HCT116 (cell line): ENCODE results near the gene NDOR1. TPM values are rescaled to one million over a fixed set of nuclear protein-coding genes. Genes with fewer than 3 reads are reported as not detected.

Source experiments
- ATAC-seq: fragments of 200-7000 bp; cut with Tn5 transposase; 2 replicates; pipeline ENCODE4 v1.9.1; 2020; ENCODE audit warnings: mild to moderate bottlenecking, moderate library complexity
- BruUV-seq: library from RNA; stranded (reverse); fragments of 400-500 nt; replicated peaks from 2 replicates; lab custom pipeline; 2021; lab: Mats Ljungman, UMichigan
- CTCF ChIA-PET: fragments of 300-600 bp; sonication (Branson Sonifier 250); formaldehyde crosslinking; loops from one replicate; lab custom pipeline; 2021; ENCODE audit warnings: antibody characterized with exemption; lab: Charles Lee
- POLR2A ChIA-PET: fragments of 300-600, 350-600 bp; sonication (Branson Sonifier 250); formaldehyde crosslinking; loops from one replicate; lab custom pipeline; 2021; ENCODE audit warnings: antibody characterized with exemption; lab: Charles Lee
- RAD21 ChIA-PET, 2 experiments: fragments of 300-600 bp; sonication (Branson Sonifier 250); formaldehyde crosslinking; loops; one replicate each; lab custom pipeline; 2023; ENCODE audit warnings: low total read pairs in 2 of 2; ENCODE audit not compliant: uncharacterized antibody in 2 of 2, unreplicated experiment in 2 of 2, low non-redundant PET in 1 of 2; lab: Charles Lee
- DNase-seq: peaks from one replicate; pipeline ENCODE4 v3.0.0-alpha.2; 2010; ENCODE audit warnings: low read depth, low spot score
- H2AFZ ChIP-seq: fragments of 200-600 bp; shearing (Covaris generic), sonication (generic); 2 replicates; pipeline ENCODE4 v1.6.1; 2017; ENCODE audit warnings: low read depth, mixed run types, mixed read lengths, antibody characterized with exemption, low read length; ENCODE audit not compliant: poor library complexity, severe bottlenecking
- H3K27ac ChIP-seq: 2 replicates; pipeline ENCODE4 v1.5.1; 2012; ENCODE audit warnings: low read depth, low read length
- H3K27me3 ChIP-seq: fragments of 200-600 bp; sonication (generic); 2 replicates; pipeline ENCODE4 v1.6.1; 2016; ENCODE audit warnings: mixed run types, low read length, mixed read lengths; ENCODE audit not compliant: insufficient read depth
- H3K36me3 ChIP-seq, 2 experiments: fragments of 200-500 bp in 1 of 2; fragments of 200-600 bp in 1 of 2; sonication (Bioruptor generic) in 1 of 2; sonication (generic) in 1 of 2; 2 replicates each; pipeline versions ENCODE4 v1.5.1 to v1.6.1; 2014 to 2016; ENCODE audit warnings: low read length in 2 of 2, inconsistent platforms in 1 of 2, mixed read lengths in 1 of 2, mixed run types in 1 of 2; ENCODE audit not compliant: insufficient read depth in 2 of 2, control insufficient read depth in 1 of 2
- H3K4me1 ChIP-seq, 2 experiments: fragments of 200-600 bp in 1 of 2; sonication (generic) in 1 of 2; 2 replicates each; pipeline versions ENCODE4 v1.5.1 to v1.6.1; 2012 to 2017; ENCODE audit warnings: low read length in 2 of 2, inconsistent platforms in 1 of 2, mild to moderate bottlenecking in 1 of 2, mixed read lengths in 1 of 2, mixed run types in 1 of 2, moderate library complexity in 1 of 2; ENCODE audit not compliant: insufficient read depth in 2 of 2, control insufficient read depth in 1 of 2
- H3K4me2 ChIP-seq: fragments of 200-600 bp; sonication (generic); 2 replicates; pipeline ENCODE4 v1.6.1; 2017; ENCODE audit warnings: mixed run types, low read length, mixed read lengths
- H3K4me3 ChIP-seq, 2 experiments: fragments of 200-600 bp in 1 of 2; sonication (generic) in 1 of 2; replicated peaks in 1 of 2; 2 replicates each; pipeline ENCODE4 v1.5.1; 2011 to 2016; ENCODE audit warnings: low read length in 2 of 2, control low read depth in 1 of 2, low read depth in 1 of 2, mild to moderate bottlenecking in 1 of 2, mixed read lengths in 1 of 2, mixed run types in 1 of 2
- H3K79me2 ChIP-seq: fragments of 200-600 bp; sonication (generic); 2 replicates; pipeline ENCODE4 v1.6.1; 2017; ENCODE audit warnings: mild to moderate bottlenecking, mixed run types, low read length, moderate library complexity, mixed read lengths; ENCODE audit not compliant: insufficient read depth
- H3K9ac ChIP-seq: fragments of 200-600 bp; sonication (generic); 2 replicates; pipeline ENCODE4 v1.6.1; 2016; ENCODE audit warnings: low read length, mixed read lengths
- H3K9me2 ChIP-seq: fragments of 200-600 bp; sonication (generic), shearing (Covaris generic); 2 replicates; pipeline ENCODE4 v1.6.1; 2017; ENCODE audit warnings: mixed run types, mild to moderate bottlenecking, moderate library complexity; ENCODE audit not compliant: insufficient read depth
- H3K9me3 ChIP-seq, 2 experiments: fragments of 200-500 bp in 1 of 2; fragments of 200-600 bp in 1 of 2; sonication (Bioruptor generic) in 1 of 2; sonication (generic) in 1 of 2; 2 replicates each; pipeline ENCODE4 v1.6.1; 2014 to 2017; ENCODE audit warnings: low read length in 2 of 2, mixed read lengths in 2 of 2, inconsistent platforms in 1 of 2, low read depth in 1 of 2, mild to moderate bottlenecking in 1 of 2, mixed run types in 1 of 2, moderate library complexity in 1 of 2; ENCODE audit not compliant: control insufficient read depth in 1 of 2, insufficient read depth in 1 of 2
- H4K20me1 ChIP-seq: fragments of 200-600 bp; sonication (generic), shearing (Covaris generic); 2 replicates; pipeline ENCODE4 v1.6.1; 2017; ENCODE audit warnings: mixed run types, mild to moderate bottlenecking, moderate library complexity; ENCODE audit not compliant: insufficient read depth
- CBX3 ChIP-seq: IDR thresholded peaks from 2 replicates; pipeline ENCODE4 v1.6.1; 2012; ENCODE audit warnings: low read depth
- EGR1 ChIP-seq: IDR thresholded peaks from 2 replicates; pipeline ENCODE4 v1.6.1; 2012; ENCODE audit warnings: low read depth
- EZH2 ChIP-seq: fragments of 200-600 bp; sonication (generic); IDR thresholded peaks from 2 replicates; pipeline ENCODE4 v1.6.1; 2017; ENCODE audit warnings: antibody characterized with exemption, mixed run types
- POLR2A ChIP-seq: IDR thresholded peaks from 2 replicates; pipeline ENCODE4 v1.7.0; 2011; ENCODE audit warnings: borderline replicate concordance; ENCODE audit not compliant: insufficient read depth, insufficient read length; ENCODE audit errors: extremely low read depth
- RAD21 ChIP-seq: IDR thresholded peaks from 2 replicates; pipeline ENCODE4 v1.6.1; 2012; ENCODE audit warnings: low read depth, mild to moderate bottlenecking
- SIN3A ChIP-seq: IDR thresholded peaks from 2 replicates; pipeline ENCODE4 v1.6.1; 2012; ENCODE audit warnings: low read depth
- TCF7L2 ChIP-seq: IDR thresholded peaks from 2 replicates; pipeline ENCODE4 v1.7.0; 2011; ENCODE audit warnings: borderline replicate concordance, inconsistent platforms; ENCODE audit not compliant: insufficient read depth, insufficient read length; ENCODE audit errors: extremely low read depth
- YY1 ChIP-seq: IDR thresholded peaks from 2 replicates; pipeline ENCODE4 v1.6.1; 2011; ENCODE audit warnings: low read length, low read depth, moderate library complexity, mild to moderate bottlenecking; ENCODE audit not compliant: insufficient replicate concordance; ENCODE audit errors: extremely low read depth
- ZFX ChIP-seq: fragments of 450-650 bp; IDR thresholded peaks from 2 replicates; pipeline ENCODE4 v1.6.1; 2017
- ZNF274 ChIP-seq: fragments of 200-500 bp; sonication (Bioruptor generic); IDR thresholded peaks from 2 replicates; pipeline ENCODE4 v1.6.1; 2014; ENCODE audit warnings: mild to moderate bottlenecking, low read depth, low read length, inconsistent platforms
- intact Hi-C: fragments of 100-400 bp; cut with micrococcal nuclease; formaldehyde crosslinking; loops from 2 replicates; pipeline ENCODE4 v1.10.0; 2022
- total RNA-seq: library from RNA; stranded (reverse); gene quantifications from one replicate; pipeline ENCODE4 v1.2.1, GENCODE V29; 2021; ENCODE audit not compliant: unreplicated experiment
- TF ChIP-seq, protein P1 (sequence below), 3 experiments: fragments of 200-600 bp in 1 of 3; sonication (generic) in 1 of 3; IDR thresholded peaks in 2 of 3; conservative IDR thresholded peaks in 1 of 3; 2 replicates each; pipeline ENCODE4 v1.5.1; 2012 to 2017; ENCODE audit warnings: low read depth in 2 of 3, low read length in 2 of 3, antibody characterized with exemption in 1 of 3, borderline replicate concordance in 1 of 3, control low read depth in 1 of 3, mild to moderate bottlenecking in 1 of 3, mixed read lengths in 1 of 3, mixed run types in 1 of 3, moderate library complexity in 1 of 3; ENCODE audit not compliant: insufficient read depth in 1 of 3
- TF ChIP-seq, protein P2 (sequence below): IDR thresholded peaks from 2 replicates; pipeline ENCODE4 v1.6.1; 2012

Gene NDOR1
- total RNA-seq, 1 experiment from 2014 or later = 28.4 TPM

DNA sequence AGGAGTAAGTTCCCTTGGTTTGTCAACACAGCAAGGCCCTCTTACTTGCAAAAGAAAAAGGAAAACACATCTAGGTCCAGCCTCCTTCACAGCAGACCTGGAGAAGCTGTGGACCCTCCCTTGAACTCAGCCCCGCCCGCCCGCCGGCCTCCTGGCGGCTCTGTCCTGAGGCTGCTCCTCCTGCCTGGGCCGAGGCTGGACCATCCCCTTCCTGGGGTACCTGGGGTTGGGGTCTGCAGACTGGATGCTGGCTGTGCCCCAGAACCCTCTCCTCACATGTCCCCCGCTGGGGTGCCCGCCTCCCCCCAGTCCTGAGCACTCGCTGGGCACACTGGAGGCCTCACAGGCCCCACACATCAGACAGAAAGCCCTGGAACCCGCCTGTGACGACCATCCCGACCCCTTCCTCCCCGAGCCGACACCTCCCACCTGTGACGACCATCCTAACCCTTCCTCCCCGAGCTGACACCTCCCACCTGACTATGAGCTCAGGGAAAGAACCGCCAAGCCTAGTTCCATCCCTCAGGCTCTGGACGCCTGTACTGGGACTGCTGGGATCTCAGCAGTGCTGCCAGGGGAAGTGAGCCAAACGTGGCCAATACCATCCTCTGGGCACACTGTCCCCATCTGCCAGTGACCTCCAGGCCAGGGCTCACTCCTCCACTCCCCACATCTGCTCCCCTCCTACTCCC lies 26.4 kb upstream of the NDOR1 start:
- POLR2A ChIA-PET = no interaction called here
- H4K20me1 ChIP-seq = no peaks in the 10 kb centered on the region
- RAD21 ChIA-PET = no interaction called here

More for the DNA sequence above, 26.4 kb upstream of the NDOR1 start:
- no peak overlapping the region for H2AFZ ChIP-seq
- no peaks in the 10 kb centered on the region for H3K9me3 ChIP-seq
- no TSS peak for BruUV-seq
- H3K4me3 ChIP-seq = no peak overlapping the region
- intact Hi-C loops = no loop called here
- no peaks in the 10 kb centered on the region; the same call in 1 of the 2 replicates for H3K79me2 ChIP-seq
- TF ChIP-seq ZNF274 (no peak), ZFX (no peak), EZH2 (no peak), POLR2A (no peak), EGR1 (no peak), CBX3 (no peak), TCF7L2 (no peak), RAD21 (no peak), YY1 (no peak), SIN3A (no peak)
- TF ChIP-seq, protein P1, sequence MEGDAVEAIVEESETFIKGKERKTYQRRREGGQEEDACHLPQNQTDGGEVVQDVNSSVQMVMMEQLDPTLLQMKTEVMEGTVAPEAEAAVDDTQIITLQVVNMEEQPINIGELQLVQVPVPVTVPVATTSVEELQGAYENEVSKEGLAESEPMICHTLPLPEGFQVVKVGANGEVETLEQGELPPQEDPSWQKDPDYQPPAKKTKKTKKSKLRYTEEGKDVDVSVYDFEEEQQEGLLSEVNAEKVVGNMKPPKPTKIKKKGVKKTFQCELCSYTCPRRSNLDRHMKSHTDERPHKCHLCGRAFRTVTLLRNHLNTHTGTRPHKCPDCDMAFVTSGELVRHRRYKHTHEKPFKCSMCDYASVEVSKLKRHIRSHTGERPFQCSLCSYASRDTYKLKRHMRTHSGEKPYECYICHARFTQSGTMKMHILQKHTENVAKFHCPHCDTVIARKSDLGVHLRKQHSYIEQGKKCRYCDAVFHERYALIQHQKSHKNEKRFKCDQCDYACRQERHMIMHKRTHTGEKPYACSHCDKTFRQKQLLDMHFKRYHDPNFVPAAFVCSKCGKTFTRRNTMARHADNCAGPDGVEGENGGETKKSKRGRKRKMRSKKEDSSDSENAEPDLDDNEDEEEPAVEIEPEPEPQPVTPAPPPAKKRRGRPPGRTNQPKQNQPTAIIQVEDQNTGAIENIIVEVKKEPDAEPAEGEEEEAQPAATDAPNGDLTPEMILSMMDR (IDR thresholded peaks at IDR 0.05 in 2 of 3, conservative IDR thresholded peaks at IDR 0.05 in 1 of 3; ENCODE audit: borderline replicate concordance in 1 of 3, insufficient read depth in 1 of 3, low read depth in 2 of 3, low read length in 2 of 3) = no peak
- TF ChIP-seq, protein P2, sequence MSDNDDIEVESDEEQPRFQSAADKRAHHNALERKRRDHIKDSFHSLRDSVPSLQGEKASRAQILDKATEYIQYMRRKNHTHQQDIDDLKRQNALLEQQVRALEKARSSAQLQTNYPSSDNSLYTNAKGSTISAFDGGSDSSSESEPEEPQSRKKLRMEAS = no peak
- CTCF ChIA-PET = interaction anchor here (0.6 kb wide), 1 partner anchor 28 kb away, joined by 5 read pairs; no protein-coding TSS in a partner anchor
- ATAC-seq = no peak
- peaks cover 0 to 15% of the 10 kb centered on the region in 2 experiments; a peak in 2 of 4 replicates for H3K4me1 ChIP-seq
- H3K4me2 ChIP-seq = no peak overlapping the region
- H3K27ac ChIP-seq = no peak overlapping the region
- DNase-seq = no peak
- H3K36me3 ChIP-seq = peaks cover 0 to 3% of the 10 kb centered on the region in 2 experiments; a peak in 2 of 4 replicates
- H3K9ac ChIP-seq = no peak overlapping the region
- no peaks in the 10 kb centered on the region for H3K27me3 ChIP-seq
- no peaks in the 10 kb centered on the region for H3K9me2 ChIP-seq
